ENCODE data around the gene PAIP2B.

- TF ChIP-seq POLR2A (IDR thresholded peaks at IDR 0.05) (no peak), CTCF (IDR thresholded peaks at IDR 0.05) (peak in 5 of 6 experiments; percentile 25 to 58 (median 50))
These were observed 69.6 kb downstream of the PAIP2B start for GRCh38 chr2:71157124-71157793.
